ENCODE results near the gene MSH3.
"Not testable (repeated sequence)": the region's sequence is repeated elsewhere in the genome, so short reads cannot be mapped to it uniquely, and the experiment has no call there.

MSH3 gene

DNA sequence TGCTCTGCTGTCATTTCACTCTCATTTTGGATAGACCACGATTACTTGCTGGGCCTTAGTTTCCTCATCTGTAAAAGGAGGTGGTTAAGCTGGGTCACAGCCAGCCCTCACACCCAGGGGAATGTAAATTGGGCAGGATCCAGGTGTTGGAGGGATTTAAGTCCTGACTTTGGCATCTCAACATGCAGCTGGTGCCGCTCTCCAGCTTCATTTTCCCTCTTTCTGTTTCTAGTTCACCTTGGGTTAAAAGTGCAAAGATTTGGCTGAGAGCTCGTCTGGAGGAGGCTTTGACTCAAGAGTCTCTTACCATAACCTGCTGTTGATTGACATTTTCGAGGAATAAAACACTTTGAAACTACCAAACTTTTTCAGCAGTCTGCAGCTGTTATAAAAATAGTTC, 144.6 kb downstream of the MSH3 start:
- DNase-seq: no peak

DNA sequence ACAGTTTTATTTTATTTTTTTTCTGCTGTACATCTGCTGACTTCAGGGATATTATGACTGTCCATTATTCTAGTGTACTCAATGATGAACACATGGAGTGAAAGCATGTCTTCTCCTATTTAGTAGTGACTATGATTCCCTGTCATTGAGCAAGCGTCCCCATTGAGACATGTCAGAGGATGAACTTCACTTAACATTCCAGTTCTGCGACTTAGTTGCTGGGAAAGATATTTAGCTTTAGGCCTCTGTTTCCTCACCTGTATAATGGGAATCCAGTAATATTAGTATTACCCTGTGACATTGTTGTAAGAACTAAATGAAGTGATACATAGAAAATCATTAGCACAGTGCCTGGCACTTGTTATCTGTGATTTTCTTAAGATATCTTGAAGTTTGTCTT, 145.1 kb downstream of the MSH3 start:
- no peak for DNase-seq

DNA sequence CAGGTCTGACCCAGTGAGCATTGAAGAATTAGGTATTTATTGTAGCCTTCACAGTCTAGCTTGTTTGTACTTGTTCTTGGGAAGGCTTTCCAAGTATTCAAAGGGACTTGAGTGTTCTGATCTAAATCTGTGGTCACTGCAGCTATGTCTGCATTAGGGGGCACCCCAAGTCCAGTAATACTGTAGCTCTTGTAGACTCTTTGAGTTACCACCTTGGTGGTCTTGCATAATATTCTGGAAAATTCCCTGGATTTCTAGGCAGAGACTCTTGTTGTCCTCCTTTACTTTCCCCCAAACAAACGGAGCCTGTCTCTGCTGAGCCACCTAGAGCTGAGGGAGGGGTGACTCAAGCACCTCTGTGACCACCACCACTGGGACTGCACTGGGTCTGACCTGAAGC, 149.9 kb downstream of the MSH3 start:
- DNase-seq: no peak

DNA sequence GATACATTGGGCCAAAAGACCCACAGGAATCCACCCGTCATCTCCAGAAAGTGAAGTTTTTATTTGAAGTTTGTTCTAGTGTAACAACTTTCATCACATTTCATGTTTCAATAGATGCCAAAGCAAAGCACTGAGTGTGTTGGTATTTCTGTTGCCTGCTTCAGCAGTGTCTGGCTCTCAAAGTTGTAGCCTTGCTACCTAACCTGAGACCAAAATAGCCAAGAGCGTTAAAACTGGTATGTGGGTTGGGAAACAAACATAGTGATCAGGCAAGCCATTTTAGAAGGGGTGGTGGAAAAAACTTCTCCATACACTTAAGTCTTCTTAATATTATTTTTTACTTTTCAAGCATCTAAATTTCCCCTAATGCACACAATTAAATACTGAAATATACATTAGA, 150.6 kb downstream of the MSH3 start:
- no peak for DNase-seq

DNA sequence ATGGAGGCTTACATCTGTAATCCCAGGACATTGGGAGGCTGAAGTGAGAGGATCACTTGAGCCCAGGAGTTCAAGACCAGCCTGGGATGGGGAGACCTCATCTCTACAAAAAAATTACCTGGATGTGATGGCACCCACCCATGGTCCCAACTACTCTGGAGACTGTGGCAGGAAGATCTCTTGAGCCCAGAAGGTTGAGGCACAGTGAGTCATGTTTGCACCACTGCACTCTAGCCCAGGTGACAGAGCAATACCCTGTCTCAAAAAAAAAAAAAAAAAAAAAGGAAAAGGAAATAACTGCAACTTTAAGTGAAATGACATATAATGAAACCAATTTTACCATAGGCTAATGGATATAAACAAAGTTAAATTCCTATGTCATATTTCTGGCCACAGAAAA, 152.5 kb downstream of the MSH3 start:
- DNase-seq: no peak

DNA sequence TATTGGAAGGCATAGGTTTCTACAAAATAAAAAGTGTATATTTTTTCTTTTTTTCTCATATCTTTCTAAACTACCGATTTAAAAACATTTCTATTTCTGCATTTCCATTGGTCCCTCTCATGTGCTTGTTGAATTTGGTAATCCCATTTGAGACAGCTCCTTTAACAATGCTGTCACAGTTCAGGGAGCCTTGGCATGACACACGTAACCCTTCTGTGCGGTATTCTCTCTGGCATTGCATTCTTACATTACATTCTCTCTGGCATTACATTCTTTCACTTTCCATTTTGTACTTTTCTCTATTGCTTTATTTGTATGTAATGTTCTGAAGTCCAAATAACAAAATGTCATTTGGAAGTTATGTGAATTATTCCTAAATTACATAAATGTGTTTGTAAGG, 155.0 kb downstream of the MSH3 start:
- DNase-seq: no peak

DNA sequence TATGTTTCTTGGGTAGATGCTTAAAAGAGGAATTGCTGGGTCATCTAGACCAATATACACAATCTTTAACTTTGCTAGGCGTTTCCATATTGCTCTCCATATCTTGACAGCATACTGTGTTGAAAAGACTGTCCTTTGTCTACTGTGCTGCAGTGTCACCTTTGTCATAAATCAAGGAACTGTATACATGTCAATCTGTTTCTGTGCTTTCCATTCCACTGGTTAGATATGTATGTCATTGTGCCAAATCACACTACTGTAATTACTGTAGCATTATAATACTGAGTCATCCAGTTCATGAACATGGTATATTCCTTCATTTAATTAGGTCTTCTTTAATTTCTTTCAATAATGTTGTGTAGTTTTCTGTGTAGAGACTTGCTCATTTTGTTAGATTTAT, 156.0 kb downstream of the MSH3 start:
- no peak for DNase-seq

DNA sequence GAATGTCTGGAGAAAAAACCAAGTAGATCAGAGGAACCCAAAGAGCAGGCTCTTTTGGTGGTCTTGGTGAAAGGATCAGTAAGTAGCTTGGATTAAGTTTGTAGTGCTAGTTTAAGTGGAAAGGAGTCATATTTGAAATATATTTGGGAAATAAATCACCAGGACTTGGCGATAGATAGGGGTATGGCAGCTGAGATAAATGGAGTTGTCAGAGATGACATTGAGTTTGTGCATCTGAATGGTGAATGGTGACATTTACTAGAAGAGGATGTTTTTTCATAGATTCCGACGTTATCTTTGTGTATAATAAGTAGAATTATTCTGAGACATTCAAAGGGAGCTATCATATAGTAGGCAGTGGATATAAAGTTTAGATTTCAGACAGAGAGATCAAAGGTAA, 162.1 kb downstream of the MSH3 start:
- DNase-seq: no peak

DNA sequence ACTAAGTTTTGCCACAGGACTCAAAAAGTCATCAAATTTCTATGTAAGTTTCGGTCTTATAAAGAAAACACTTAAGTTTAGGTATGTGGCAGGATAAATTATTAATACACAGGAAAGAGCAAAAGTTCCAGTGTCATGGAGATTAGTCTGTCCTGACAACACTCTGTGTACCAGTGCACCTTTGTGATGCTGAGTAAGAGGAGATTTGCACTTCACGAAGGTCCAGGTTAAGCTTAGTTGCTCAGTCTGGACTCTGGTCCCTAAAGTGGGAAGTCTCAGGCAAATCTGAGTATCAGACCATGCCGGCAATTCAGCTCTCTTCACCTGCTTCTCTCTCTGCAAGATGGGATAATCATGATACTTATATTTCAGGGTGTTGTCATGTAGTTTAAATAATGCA, 166.2 kb downstream of the MSH3 start:
- no peak for DNase-seq

DNA sequence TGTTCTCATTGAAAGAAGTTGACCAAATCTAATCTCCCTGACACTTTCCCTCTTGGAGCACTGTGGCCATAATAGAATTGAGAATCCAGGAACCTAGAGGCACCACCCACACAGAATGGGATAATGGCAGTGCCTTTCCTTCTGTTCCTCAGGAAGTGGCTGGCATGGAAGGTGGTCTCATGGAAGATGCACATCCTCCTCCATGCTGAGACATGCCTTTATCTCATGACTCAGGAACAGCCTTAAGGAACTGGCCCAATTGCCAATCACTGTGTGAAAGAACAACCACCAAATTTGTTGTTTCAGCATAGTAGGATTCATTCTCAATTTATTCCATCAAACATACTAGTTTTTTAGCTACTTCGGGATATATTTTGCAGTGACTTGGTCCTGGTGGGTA, 168.2 kb downstream of the MSH3 start:
- DNase-seq: no peak

DNA sequence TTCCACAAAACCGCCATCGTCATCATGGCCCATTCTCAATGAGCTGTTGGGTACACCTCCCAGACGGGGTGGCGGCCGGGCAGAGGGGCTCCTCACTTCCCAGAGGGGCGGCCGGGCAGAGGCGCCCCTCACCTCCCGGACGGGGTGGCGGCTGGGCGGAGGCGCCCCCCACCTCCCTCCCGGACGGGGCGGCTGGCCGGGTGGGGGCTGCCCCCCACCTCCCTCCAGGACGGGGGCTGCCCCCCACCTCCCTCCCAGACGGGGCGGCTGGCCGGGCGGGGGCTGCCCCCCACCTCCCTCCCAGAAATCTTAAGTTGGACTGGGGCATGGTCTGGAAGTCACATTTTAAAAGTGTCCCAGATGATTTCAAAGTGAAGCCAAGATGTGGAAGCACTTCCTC, 169.7 kb downstream of the MSH3 start:
- not testable (repeated sequence) for DNase-seq

DNA sequence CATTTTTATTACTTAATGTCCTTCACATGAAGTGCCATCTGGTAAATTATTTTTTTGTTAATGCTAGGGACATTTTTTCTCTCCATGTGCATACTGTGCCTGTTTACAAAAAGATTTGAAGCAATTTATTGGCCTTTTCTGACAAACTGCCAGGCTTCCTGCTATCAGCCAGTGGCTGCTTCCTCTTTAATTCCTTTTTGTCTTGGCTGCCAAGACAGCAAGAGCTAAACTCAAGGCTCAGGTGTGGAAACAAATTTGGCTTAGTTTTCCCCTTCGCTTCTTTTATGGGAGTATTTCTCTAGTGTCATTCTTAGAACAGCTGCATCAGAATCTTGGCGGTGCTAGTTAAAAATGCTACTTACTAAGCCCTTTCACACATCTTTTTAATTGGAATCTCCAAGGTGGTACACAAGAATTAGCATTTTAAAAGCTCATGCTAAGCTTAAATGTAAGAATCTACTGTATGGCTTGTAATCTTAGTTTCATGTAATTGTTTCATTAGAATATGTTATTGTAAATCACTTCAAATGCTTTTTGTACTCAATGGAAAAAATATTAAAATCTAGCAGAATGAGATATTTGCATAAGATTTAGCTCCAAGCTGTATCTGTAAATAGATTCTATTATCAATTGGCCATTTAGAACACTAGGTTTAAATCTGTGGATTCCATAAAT, 171.5 kb downstream of the MSH3 start:
- no peak for DNase-seq

DNA sequence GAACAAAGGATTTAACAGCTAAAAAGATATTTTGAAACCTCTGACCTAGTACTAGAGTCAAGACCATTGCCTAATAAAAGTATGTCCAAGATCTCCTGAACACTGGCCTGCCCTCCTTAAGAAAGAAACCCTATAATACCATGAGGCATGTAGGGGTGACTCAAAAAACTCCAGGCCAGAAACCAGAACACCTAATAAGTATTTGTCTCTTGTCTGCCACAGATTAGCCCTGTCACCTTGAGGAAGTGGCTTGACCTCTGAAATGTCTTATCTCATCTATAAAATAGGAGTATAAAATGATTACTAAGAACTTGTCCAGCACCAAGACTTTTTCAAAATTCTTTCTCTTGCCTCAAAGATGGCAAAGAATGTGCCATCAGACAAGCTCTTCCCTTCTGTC, 180.3 kb downstream of the MSH3 start:
- no peak for DNase-seq

DNA sequence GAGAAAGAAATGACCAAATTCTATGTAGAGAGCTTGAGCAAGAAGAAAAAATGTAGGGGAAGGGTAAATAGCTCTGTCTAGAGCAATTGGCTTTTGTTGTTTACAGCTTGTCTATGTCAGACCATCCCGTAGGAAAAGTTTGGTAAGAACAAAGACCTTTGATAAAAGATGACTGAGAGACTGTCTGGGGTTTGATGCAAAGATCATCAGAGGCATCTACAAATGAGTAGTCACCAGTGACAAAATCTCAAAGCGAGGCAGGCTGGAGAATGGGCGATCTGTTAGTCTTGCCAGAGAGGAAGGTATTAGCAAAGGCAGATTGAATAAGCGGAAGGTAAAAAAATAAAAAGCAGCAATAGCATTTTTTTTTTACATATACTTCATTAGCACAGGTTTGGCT, 180.7 kb downstream of the MSH3 start:
- no peak for DNase-seq

DNA sequence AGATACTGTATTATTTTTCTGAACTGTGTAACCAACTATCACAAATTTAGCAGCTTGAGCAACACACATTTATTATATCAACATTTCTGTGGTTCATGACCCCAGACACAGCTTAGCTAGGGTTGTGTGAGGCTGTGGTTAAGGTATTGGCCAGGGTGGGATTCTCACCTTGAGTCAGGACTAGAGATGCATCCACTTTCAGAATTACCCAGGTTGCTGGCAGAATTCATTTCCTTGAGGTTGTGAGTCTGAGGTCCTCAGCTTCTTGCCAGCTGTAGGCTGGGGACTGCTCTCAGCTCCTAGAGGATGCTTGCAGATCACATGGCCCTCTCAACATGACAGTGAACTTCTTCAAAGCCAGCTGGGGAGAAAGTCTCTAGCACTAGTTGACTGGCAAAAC, 183.2 kb downstream of the MSH3 start:
- peak; percentile 7 for DNase-seq

DNA sequence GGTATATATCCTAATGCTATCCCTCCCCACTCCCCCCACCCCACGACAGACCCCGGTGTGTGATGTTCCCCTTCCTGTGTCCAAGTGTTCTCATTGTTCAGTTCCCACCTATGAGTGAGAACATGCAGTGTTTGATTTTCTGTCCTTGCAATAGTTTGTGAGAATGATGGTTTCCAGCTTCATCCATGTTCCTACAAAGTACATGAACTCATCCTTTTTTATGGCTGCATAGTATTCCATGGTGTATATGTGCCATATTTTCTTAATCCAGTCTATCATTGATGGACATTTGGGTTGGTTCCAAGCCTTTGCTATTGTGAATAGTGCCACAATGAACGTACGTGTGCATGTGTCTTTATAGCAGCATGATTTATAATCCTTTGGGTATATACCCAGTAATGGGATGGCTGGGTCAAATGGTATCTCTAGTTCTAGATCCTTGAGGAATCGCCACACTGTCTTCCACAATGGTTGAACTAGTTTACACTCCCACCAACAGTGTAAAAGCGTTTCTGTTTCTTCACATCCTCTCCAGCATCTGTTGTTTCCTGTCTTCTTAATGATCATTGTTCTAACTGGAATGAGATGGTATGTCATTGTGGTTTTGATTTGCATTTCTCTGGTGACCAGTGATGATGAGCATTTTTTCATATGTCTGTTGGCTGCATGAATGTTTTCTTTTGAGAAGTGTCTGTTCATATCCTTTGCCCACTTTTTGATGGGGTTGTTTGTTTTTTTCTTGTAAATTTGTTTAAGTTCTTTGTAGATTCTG, 186.8 kb downstream of the MSH3 start:
- DNase-seq: not testable (repeated sequence)

DNA sequence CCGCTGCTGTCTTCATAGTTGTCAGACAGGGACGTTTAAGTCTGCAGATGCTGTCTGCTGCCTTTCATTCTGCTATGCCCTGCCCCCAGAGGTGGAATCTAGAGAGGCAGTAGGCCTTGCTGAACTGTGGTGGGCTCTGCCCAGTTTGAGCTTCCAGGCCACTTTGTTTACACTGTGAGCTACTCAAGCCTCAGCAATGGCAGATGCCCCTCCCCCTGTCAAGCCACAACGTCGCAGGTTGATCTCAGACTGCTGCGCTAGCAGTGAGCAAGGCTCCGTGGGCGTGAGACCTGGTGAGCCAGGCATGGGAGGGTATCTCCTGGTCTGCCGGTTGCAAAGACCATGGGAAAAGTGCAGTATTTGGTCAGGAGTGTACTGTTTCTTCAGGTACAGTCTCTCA, 192.0 kb downstream of the MSH3 start:
- not testable (repeated sequence) for DNase-seq

DNA sequence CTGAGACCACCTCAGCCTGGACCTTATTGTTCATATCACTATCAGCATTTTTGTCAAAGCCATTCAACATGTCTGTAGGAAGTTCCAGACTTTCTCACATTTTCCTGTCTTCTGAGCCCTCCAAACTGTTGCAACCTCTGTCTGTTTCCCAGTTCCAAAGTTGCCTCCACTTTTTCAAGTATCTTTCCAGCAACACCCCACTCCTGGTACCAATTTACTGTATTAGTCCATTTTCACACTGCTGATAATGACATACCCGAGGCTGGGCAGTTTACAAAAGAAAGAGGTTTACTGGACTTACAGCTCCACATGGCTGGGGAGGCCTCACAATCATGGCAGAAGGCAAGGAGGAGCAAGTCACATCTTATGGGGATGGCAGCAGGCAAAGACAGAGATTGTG, 195.7 kb downstream of the MSH3 start:
- DNase-seq: not testable (repeated sequence)

DNA sequence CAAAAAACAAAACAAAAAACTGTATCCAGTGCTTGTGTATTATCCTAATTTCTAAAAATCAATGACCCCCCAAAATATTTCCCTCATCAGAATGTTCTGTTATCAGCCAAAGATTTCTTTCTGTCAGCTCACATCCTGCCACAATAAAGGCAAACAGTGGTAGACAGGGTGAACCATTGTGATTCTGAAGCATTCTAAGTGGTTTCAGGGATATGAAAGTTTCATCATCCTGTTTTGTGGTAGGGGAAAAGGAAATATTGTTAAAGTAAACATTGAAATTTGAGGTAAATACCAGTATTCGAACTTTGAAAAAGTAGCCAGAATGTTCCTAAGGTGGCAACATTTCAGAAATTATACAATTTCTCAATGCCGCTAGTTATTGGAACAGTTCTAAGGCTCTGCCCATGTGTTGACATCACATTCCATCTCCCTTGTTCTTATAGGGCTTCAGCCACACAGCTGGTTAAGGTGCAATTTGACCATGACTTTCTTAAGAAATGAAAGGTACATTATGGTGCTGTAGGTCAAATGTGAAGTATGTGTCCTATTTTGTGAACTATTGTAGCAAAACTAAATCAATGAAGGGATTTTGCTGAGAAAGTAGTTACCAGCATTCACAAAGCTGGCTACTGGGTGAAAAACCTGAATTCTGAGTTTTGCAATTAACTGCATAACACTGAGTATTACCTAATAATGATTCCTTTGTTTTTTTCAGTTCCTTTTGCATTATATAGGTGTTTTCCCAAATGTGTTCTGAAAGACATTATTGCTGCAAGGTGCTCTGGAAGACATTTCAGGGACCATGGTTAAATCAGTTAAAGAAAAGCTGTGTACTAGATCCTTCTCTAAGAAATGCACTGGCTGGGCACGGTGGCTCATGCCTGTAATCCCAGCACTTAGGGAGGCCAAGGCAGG, 198.1 kb downstream of the MSH3 start:
- no peak for DNase-seq

DNA sequence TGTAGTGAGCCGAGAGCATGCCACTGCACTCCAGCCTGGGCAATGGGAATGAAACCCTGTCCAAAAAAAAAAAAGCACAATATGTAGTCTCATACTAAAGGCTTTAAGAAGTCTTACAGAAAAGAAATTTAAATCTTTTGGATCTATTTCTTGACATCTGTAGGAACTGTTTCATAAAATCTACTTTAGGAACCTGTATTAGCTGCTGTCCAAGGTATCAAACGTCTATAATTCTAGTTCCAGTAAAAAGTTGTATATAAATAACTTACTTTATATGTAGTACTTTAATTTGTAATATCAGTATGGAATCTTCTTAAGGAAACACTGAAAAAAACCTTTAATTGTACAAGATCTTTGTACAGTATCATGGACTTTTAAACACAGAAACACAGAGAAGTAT, 199.0 kb downstream of the MSH3 start:
- DNase-seq: no peak

DNA sequence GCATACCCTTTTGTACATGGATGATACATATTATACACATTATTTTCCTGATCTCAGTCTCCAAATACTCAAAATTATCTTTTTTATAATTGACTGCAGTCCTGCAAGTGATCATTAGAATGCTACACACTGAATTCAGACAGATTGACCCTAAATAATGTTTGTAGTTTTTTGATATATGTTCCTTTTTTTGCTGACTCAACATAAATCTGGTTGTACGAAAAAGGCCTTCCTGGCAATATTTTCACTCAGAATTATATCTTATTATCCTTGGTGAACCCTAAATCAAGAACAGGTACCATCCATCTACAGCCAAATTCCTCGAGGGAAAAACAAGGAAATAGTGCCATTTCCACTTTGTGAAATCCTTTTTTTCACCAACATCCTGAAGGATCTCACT, 200.1 kb downstream of the MSH3 start:
- no peak for DNase-seq

DNA sequence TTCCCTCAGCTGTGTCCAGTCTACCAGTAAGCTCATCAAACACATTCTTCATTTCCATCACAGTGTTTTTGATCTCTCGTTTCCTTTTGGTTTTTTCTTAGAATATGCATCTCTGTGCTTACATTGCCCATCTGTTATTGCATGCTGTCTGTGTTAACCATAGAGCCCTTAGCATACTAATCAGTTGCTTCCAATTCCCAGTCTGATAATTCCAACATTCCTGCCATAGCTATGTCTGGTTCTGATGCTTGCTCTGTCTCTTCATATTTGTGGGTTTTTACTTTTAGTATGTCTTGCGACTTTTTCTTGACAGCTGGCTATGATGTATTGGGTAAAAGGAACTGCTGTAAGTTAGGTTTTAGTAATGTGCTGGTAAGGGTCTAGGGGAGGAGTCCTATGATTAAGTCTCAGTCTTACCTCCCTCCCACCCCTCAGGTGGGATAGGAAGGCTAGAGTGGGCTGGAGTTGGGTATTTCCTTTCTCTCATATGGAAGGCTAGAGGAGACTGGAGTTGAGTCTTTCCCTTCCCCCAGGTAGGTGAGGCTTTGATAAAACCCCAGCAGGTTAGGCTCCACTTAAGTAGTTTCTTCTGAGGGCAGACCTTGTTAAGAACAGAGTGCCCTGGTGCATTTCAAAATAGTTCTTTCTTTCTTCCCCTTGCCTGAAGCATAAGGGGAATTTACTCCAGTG, 206.6 kb downstream of the MSH3 start:
- DNase-seq: no peak

DNA sequence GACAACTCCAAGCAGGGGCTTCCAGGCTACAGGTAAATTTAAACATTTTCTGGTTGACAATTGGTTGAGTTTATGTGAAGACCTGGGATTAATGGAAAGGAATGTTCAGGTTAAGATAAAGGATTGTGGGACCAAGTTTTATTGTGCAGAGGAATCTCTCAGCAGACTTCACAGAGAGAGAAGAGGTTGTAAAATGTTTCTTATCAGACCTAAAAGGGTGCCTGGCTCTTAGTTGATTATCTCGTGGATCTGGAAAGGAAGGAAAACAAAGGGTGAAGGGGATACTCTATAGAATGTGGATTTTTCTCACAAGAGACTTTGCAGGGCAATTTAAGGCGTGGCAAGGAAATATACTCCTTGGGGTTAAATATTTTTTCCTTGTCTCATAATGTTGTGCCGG, 209.3 kb downstream of the MSH3 start:
- DNase-seq: no peak

Measured in stimulated activated CD4-positive, alpha-beta T cell treated with anti-CD3 and anti-CD28 coated beads, Interleukin-4, amount 100 ng/mL, for 24 hours (primary cell).